Stimulated activated CD8-positive, alpha-beta memory T cell treated with anti-CD3 and anti-CD28 coated beads, Interleukin-15, amount 100 ng/mL, for 1 hour (primary cell): ENCODE results near the gene C19orf12.

Source experiments
- DNase-seq: peaks from one replicate; pipeline ENCODE4 v3.0.0-alpha.2; 2020; ENCODE audit warnings: low read depth

C19orf12 gene

DNA sequence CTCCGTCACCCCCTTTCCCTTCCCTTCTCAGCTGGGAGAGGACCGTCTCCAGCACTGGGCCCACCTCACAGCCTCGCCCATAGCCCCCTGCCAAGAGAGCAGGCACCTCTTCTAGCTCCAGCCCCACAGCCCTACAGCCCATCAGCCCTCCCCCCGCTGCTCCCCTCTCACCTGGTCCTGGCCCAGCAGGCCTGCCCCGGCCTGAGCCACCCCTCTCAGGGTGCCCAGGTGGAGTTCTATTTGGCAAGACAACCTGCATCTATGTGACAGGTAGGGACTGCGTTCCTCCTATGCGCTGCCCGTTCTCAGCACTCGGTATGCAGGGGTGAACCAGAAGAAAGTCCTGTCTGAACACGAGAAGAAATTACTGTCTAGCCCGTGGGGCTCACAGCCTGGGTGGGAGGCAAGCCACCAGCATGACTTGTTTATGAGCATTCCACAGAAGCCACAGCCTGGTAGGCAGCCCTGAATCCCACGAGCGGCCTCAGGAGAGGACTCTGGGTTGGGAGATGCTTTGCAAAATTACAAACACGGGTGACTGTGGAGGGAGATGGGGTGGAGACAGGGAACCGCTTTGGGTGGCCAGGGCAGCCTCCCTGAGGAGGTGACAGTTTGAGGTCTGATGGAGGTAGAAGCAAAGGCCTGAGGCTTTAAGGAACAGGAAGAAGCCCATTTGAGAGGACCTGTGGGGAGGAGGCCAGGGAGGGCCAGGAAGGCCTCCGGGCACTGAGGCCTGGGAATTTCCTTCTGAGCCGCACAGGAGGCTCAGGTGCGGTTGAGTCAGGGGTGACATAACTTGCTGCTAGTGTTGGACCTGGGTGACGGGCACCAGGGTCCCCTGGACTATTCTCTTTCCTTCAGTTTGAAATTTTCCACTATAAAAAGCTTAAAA, 51.0 kb downstream of the C19orf12 start:
- no peak for DNase-seq

DNA sequence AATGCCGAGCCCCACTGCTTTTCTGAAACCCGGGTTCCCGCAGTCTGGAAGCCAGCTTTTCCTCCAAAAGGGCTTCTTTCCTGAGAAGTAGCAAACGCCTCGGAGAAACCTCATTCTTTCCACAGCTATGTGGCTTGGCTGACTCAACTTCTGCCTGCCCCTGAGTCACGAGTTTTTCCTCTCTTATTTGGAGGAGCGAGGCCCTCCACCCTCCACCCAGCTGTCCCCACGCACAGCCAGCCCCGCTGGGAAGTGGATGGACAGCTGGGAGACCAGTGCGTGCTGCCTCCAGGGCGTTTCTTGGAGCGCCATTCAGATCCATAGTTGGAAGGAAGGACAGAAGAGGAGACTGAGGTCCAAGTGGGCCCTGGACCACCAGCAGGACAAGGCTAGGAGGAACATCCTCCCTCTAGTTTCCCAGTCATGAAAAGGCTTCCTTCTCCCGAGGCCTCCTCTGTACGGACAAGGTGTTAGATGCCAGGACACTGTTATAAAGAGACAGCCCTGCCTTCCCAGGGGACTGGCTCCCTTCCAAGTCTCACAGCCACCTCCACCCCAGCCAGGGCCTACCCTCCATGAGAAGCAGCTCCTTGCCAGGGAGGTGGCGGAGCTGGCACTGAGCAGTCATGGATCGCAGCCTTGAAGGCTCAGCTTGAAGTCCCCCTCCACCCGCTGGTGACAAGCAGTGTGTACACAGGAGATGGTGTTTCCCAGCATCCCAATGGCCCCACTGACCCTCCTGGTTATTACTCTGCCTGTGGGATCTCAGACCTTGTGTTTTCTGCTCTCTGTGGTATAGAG, 52.3 kb downstream of the C19orf12 start:
- DNase-seq = no peak

- DNase-seq = no peak
Measured at GRCh38 chr19:29662278-29662603, 52.8 kb downstream of the C19orf12 start.

- DNase-seq = no peak
Measured at GRCh38 chr19:29660835-29661234, 54.2 kb downstream of the C19orf12 start.

GRCh38 chr19:29658221-29658991, 56.7 kb downstream of the C19orf12 start:
- no peak for DNase-seq

- DNase-seq = no peak
Measured at GRCh38 chr19:29655648-29656335, 59.3 kb downstream of the C19orf12 start.

- DNase-seq = no peak
Measured at GRCh38 chr19:29653398-29653797, 61.7 kb downstream of the C19orf12 start.

- DNase-seq = no peak
Measured at GRCh38 chr19:29651622-29652394, 63.3 kb downstream of the C19orf12 start.

- no peak for DNase-seq
Measured at GRCh38 chr19:29650772-29651387, 64.2 kb downstream of the C19orf12 start.
